Superior temporal gyrus (tissue), 1 donor: ENCODE data around the gene SRSF4.

Source experiments
- DNase-seq: peaks from one replicate; pipeline ENCODE4 v3.0.0-alpha.2; 2016; ENCODE audit errors: extremely low spot score

SRSF4 gene

DNA sequence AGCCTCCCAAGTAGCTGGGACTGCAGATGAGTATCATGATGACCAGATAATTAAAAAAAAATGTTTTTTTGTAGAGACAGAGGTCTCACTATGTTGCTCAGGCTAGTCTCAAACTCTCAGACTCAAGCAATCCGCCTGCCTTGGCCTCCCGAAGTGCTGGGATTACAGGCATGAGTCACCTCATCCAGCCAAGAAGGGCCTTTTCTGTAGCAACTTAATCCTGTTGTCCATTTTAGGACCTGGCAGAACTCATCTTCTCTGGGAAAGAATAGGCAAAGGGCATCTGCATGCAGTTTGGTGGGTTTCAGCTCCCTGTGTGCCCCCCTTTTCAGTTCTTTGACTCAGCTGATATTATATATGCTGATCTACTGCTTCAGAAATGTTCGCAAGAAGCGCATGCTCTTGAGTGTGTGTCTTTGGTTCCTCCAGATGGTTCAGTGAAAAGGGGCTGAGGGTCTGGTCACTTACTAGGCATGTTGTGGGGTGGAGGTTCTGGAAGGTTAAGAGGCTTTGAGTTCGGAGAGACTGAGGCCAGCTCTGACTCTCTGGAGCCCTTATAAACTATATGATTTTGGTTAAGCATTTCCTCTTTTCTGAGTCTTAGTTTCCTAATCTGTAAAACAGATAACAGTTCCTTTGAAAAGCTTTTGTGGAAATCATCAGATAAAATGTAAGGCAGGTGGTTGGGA is 19.4 kb upstream of the SRSF4 start:
- DNase-seq = no peak

GRCh38 chr1:29197993-29198392 is 16.3 kb upstream of the SRSF4 start:
- no peak for DNase-seq

DNA sequence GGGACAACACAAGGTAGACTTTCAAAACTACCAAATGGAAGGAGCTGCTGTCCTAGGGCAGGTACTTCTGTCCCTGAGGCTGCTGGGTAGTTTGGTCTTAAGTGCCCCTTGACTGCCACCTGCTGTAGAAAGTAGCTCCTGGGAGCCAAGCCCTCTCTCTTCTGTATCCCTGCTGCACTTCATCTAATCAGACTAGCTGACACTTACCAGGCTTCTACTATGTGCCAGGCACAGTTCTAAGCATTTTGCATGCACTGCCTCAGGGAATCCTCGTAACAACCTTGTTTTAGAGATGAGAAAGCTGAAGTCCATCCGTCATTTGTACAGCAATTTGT is 15.9 kb upstream of the SRSF4 start:
- DNase-seq = no peak

- no peak for DNase-seq
Measured at GRCh38 chr1:29196863-29197589, 15.3 kb upstream of the SRSF4 start.

DNA sequence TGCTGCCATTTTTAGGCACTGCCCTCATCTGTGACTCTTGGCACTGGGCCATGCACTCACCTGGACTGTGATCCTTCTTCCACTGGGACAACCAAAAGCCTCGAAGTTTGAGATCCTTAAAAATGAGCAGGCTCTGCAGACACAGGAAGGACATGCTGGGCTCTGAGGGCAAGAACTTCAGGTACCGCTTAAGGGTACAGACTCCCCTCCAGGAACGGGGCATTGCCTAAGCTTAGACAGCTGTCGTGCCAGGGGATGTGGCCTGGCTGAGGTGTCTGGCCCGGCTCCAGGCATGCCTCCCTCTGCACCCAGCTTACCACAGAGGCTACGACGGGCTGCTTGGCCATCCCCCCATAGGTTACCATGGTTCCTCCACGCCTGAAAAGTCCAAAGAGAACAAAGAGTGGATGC is 14.2 kb upstream of the SRSF4 start:
- no peak for DNase-seq

DNA sequence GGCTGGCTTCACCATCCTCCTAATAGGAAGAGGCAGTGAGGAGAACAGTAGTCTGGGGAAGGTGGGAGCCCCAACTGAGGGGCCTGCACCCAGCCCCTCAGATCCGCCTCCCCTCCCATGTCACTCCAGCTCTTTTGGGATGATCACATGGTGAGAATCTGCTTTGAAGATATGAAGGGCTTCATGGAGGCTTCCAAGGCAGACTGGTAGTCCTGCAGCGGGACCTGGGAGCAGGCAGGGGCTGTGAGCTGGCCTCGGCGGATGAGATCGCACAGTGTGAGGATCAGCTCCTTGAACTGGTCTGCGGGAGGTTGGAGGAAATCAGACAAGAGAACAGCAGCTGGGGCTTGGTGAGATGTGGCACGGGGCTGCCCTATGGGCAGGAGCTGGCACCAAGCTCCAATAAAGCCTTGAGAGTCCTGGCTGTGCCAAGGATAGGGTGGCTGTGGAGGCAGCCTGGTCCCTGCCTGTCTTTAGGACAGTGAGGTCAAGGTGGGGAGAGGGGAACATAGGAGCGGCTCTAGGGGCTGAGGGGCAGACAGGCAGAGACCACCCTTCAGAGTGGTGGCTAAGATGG is 12.3 kb upstream of the SRSF4 start:
- DNase-seq = no peak

DNA sequence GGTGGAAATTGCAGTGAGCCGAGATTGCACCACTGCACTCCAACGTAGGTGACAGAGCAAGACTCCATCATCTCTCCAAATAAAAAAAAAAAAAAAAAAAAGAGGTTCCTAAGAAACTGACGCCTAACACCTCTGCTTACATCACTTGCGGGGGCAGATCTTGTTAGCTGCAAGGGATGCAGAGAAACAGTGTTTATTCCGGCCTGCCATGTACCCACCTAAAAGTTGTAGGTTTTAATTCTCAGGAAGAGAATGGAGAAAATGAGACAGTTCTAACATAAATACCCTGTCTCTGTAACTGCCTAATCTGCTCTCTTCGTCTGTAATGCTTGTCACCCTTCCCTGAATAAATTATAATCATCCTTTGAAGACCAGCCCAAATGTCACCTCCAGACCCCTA is 9.0 kb upstream of the SRSF4 start:
- no peak for DNase-seq

GRCh38 chr1:29186707-29187106 is 5.0 kb upstream of the SRSF4 start:
- no peak for DNase-seq

GRCh38 chr1:29186252-29186651 is 4.6 kb upstream of the SRSF4 start:
- no peak for DNase-seq

- no peak for DNase-seq
Measured at GRCh38 chr1:29183287-29183686, 1.6 kb upstream of the SRSF4 start.

DNA sequence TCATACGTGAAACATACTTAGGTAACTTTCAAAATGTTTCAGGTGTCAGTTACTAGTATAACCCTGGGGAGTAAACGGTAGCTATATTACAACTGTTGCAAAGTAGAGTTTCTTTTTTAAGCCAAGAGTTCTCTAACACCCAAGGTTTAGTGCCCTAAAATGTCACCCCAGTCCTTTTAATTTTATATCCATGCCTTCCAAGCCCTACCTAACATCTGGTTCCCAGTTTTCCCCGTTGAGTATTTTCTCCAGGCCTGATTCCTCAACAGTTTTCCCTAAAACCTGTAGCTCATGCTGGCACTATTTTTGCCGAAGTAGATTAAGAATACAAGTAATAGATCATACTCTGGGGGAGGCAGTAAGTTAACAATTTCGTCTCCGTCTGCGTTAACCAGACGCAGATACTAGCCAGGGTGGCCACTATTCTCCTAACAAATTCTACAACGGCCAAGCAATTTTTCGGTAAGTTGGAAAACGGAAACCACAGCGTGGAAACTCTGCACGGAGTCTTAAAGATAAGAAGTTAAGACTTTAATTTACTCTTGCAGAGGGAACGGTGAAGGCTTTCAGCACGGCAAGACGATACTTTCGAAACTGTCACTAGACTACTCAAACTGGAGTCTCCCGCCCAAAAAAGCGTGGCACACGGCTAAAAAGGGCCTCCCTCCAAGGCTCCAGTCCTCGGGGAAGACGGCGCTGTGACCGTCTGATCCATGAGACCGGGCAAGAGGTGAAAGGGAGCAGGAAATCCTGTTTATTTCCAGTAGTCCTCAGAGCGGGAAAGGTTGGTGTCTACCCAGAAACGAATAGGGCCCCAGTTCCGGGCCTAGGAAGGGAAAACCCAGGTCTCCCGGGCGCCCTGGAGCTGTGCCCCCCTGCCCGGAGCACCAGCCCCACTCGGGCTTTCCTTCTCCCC is 945 bp downstream of the SRSF4 start:
- DNase-seq = no peak

DNA sequence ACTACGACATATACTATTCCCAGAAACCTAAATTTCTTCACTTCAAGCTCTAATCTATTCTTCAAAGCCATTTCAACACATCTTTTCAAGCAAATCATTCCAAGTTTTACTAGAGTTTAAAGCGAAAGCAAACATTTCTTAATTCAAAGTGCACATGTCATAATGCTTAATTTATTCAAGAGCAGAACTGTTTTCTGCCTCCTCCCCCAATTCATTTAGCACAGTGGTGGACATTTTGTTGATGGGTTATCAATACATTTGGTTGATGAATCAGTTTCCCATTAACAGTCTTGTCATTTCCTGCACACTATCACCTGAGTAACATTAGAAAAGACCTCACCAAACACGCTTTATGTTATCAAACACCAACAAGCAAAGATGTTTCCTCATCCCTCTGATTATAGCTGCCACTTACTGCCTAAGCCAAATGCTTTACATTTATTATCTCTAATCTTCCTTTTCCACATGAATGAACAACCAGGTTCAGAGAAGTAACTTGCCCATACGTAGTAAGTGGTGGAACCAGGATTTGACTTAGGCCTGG is 2.0 kb downstream of the SRSF4 start:
- no peak for DNase-seq

- DNase-seq = no peak
Measured at GRCh38 chr1:29177022-29177705, 4.5 kb downstream of the SRSF4 start.

DNA sequence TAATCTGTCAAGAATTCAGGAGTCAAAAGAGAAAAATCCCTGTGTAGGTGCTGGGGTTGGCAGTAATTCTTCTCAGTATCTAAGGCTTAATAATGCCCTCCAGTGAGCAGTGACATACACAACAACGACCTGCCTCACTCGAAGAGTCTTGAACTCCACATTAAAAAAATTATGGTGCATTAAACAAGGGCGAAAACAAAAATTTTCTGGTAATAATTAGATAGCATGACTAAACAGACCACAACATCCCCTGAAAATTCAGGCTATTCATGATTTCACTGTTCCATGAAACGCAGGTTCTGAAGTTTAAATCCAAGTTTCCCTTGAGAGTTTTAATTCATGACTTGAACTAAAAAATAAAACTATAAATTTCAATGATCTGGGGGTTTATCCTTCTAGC is 5.1 kb downstream of the SRSF4 start:
- no peak for DNase-seq

- no peak for DNase-seq
Measured at GRCh38 chr1:29172415-29172939, 9.2 kb downstream of the SRSF4 start.

GRCh38 chr1:29171521-29171920 is 10.2 kb downstream of the SRSF4 start:
- DNase-seq = no peak

- no peak for DNase-seq
Measured at GRCh38 chr1:29171089-29171488, 10.6 kb downstream of the SRSF4 start.

- DNase-seq = no peak
Measured at GRCh38 chr1:29169976-29170375, 11.7 kb downstream of the SRSF4 start.

DNA sequence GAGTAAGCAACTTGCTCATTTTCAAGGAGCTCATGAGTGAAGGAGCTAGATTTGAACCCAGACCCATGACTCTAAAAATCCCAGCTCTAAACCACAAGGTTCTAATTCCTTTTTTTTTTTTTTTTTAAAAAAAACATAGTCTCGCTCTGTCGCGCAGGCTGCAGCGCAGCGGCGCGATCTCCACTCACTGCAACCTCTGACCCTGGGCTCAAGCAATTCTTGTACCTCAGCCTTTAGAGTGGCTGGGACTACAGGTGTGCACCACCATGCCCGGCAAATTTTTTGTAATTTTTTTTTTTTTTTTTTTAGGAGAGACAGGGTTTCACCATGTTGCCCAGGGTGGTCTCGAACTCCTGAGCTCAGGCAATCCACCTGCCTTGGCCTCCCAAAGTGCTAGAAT is 13.8 kb downstream of the SRSF4 start:
- no peak for DNase-seq

- DNase-seq = no peak
Measured at GRCh38 chr1:29166291-29166878, 15.3 kb downstream of the SRSF4 start.

DNA sequence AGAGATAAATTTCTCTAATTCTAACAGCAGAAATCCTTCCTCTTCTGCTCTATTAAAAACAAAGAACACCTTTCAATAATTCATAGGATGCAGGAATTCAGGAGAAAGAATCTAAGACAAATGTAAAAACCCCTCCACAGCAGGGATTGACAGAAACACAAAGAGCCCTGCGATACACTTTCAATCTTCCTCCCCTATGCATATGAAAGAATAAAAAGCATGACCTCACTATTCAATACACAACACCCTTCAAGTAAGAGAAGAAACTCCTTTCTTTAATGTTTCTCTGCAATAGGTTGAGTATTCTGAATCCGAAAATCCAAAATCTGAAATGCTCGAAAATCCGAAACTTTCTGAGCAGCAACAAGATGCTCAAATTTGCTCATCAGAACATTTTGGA is 17.1 kb downstream of the SRSF4 start:
- no peak for DNase-seq
